HG03457 (cell line): ENCODE data around the gene KLK12.
"Not testable (repeated sequence)": the region's sequence is repeated elsewhere in the genome, so short reads cannot be mapped to it uniquely, and the experiment has no call there.

Source experiments
- ATAC-seq: cut with Tn5 transposase; IDR thresholded peaks from one replicate; pipeline ENCODE4 v1.9.1; 2021; ENCODE audit warnings: moderate number of reproducible peaks; ENCODE audit not compliant: unreplicated experiment

The KLK12 gene

DNA sequence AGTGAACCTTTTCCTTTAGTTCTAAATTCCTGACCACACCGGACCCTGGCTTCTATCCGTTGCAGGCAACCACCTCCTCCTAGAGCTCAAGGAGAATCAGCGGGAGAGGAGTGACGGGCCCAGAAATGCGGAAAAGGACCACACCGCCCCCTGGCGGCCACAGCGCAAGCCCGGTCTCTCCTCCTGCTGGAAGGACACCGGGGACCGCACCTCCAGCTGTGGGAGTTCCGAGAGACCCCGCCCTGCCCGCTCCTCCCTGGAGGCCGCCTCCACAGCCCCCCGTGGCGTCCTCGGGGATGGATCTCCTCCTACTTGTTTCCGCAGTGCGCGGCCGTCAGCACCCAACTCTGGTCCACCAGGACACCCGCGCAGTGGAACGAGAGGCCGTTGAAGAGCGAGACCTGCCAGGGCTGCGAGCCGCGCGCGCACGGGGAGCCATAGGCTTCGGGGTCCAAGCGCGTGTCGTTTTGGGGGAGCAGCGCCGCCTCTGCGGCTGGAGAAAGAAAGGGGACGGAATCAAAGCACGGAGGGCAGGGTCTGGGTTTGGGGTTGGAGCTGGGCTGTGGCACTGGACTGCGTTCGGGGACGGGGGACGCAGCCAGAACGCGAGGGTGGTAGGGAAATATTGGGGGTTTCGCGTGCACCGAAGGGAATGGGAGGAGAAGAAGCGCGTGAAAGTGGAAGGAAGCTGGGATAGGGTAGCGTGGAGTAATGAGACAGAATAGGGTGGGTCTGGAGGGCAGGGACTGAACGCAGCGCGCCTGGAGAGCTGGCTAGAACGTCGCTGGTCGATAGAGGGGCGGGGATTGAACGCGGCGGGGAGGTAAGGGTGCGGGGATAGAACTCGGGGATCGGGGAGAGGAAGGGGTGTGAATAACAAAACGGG is 17.8 kb downstream of the KLK12 start:
- no peak for ATAC-seq

DNA sequence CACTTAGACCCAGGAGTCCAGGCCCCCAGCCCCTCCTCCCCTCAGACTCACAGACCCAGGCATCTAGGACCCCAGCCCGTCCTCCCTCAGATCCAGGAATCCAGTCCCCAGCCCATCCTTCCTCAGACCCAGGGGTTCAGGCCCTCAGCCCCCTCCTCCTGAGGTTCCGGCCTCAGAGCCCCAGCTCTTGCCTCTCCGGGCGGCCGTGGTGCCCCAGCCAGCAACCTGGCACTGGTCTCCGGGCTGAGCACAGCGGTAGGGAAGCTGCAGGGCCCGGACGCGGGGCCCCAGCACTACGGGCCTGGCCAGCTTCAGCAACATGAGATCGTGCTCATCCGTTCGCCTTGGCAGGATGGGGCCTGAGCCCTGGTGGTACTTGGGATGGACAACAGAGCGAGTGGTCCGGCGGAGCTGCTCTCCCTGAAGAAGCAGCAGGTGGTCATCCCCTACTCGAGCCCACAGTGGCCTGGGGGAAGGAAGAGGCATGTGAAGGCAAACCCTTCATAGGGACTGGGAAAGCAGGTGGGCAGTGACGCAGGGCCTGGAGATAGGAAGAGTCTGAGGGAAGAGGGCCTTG is 19.0 kb downstream of the KLK12 start:
- ATAC-seq: no peak

DNA sequence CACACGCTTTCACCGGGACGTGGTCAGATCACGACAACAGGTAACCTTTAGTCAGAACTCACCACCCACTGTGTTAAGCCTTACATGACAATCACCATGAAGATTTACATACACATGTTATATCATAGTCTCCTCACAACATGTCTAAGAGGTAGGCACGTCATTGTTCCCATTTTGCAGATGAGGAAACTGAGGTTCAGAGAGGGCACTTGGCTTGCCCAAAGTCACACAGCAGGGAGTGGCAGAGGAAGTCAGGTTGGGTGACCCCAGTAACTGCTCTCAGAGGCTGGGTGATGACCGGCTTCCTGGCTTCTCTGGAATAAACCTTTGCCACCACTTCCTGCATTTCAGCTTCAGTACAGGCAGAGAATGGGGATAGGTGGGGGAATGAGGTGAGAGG is 20.6 kb downstream of the KLK12 start:
- ATAC-seq: no peak

DNA sequence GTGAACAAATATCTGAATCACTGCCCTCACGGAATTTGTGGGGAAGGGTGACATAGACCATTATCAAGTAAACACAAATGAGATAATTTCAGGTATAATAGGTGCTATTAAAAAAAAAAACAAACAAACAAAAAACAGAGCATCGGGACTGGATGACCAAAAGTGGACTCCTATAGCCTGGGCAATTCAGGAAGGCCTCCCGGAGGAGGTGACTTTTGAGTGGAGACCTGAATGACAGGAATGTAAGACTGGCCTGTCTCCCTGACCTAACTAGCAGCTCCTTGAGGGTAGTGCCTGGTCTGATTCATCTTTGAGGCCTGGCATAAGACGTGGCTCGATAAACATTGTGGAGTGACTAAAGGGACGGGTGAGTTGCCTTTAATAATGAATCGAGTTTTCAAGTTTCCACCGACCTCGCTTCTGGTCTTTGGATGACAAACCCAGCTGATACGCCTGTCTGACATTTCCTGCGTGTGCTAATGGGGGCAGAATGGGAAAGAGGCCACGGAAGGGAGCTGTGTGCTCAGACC is 22.1 kb downstream of the KLK12 start:
- no peak for ATAC-seq

DNA sequence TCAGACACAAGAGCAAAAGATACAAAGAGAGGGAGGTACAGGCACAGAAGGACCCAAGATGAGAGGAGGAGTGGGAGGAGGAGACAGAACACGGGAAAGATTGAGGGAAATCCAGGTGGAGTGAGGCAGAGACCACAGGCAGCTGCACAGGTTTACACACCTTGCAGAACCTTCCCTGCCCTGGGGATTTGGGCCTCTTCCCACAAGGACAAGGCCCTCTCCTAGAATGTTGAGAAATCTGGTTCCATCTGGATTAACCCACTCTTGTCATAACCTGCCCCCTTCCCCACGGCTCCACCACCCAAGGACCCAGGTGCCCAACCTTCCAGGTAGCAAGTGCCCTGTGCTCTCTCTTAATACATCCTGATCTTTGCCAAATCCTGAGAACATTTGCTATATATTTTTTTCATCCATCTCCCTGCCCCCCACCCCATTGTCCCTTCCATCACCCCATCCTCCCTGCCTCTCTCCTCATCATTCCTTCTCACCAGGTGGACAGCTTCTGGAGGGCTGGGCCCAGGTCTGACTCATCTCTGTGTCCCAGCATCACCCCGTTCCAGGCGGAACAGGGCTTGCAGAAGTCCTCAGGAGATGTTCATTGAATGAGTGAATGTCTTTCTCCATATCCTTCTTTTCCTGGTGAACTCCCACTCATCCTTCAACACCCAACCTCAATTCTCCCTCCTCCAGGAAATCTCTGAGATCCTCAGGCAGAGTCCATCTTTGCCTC is 24.6 kb downstream of the KLK12 start:
- ATAC-seq: no peak

DNA sequence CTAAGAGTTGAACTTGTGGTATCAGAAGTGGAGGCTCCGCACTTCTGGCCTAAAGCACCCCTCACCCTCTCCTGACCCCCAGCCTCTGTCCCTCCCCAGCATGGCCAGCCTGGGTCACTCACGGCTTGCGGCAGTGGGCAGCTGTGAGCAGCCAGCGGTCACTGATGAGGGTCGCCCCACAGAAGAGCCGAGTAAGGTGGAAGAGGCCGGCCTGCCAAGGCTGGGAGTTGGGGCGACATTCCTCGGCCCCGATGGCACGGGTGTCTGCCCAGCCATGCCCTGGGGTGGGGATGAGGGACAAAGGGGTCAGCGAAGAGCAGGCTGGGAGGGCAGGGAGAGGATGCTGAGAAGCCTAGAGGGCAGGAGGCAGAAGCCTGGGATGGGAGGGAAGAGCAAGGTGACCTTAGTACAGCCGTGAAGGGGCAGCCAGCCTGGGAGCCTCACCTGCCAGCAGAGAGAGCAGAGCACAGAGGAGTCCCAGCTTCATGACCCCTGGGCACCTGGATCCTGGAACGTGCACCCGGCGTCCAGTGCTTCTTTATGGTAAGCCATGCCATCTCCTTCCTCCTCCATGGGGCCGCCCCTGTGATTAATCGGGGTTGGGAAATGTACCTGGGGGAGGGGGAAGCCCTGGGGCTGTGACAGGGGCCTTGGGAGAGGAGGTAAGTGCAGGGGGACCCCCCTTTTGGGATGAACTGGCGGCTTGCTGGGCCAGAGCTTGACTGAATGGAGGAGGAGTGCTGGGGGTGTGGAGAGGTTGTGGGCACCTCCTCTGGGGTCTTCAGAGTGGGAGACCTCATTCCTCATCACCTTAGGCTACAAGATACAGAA is 25.5 kb downstream of the KLK12 start:
- ATAC-seq: no peak

DNA sequence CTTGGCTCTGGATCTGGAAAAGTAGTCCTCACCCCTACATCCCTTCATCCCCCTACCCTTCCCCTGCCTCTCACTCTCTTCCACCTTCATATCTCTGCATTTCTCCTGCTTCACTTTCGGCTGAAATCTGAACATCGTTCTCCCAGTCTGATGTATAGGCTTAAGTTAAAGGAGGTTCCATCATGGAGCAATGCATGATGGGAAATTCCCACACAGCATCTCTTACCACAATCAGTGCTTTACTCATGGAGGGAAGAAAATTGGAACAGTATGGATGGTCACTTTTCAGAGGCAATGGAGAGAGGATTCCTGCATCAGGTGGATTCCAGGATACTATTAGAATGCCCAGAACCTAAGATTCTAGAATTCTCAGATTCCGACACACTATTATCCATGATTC is 27.3 kb downstream of the KLK12 start:
- no peak for ATAC-seq

DNA sequence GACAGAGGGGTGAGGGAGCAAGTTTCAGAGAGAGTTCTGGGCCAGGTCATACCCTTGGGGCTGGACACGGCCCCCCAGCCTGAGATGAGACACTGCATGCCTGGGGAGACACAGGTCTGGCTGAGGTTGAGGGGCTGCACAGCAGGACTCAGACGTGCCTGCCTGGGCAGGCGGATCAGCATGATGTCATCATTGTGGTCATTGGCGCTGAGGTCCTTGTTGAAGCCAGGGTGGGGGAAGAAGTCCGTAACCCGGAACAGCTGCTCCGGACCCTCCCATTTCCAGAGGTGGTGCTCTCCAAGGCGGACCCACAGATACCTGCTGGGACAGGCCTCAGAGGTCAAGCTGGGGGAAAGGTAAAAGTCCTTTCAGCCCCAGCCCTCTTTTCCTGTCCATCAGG is 28.4 kb downstream of the KLK12 start:
- ATAC-seq: no peak

DNA sequence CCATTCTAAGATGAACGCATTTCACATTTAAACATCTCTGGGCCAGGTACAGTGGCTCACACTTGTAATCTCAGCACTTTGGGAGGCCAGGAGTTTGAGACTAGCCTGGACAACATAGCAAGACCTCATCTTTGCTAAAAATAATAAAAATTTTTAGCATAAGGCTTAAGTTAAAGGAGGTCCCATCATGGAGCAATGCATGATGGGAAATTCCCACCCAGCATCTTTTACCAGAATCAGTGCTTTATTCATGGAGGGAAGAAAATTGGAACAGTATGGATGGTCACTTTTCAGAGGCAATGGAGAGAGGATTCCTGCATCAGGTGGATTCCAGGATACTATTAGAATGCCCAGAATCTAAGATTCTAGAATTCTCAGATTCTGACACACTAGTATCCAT is 29.6 kb downstream of the KLK12 start:
- ATAC-seq: no peak

DNA sequence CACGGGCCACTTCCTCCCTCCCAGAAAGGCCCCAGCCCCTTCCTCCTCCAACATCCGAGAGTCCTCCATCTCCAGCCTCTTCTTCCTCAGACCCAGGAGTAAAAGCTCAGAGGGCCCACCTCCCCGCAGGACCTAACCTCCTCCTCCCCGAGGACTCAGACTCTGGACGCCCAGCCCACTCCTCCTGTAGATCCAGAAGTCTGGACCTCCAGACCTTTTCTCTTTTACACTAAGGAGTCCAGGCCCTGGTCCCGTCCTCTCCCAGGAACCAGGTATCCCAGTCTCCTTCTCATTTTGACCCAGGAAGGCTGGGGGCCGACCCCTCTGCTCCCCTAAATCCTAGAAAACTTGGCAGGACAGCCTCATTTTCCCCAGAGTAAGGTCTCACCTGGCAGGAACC is 31.5 kb downstream of the KLK12 start:
- no peak for ATAC-seq

DNA sequence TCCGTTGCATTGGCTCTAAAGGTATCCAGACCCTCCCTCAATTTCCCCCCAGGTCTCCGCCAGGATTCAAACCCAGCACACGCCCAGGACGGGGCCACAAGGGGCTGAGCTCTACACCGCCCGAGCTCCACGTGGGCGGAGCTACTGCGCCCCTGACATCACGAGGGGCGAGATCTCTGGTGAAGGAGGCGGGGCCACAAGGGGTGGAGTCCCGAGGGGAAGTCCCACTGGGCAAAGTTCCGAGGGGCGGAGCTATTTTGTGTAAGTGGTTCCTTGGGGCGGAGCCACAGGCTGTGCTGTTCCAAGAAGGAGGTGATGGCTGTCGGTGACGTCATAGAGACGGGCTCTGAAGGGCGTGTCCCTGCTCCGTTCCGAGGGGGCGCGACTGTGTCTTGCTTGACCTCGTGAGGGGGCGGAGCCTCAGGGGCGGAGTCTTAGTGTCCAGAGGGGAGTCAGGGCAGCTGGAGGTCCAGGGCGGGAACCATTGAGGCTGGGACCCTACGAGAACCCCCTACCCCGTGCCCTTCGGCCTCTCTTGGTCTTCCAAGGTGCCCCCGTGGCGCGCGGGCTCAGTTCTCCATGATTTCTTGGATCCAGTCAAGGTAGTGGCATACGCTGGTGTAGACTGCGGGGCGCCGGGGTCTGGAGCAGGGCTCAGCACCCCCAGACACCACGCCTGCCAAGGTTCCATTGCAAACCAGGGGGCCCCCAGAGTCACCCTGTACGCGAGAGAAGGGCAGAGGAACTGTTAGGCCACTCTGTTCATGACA is 32.1 kb downstream of the KLK12 start:
- no peak for ATAC-seq

DNA sequence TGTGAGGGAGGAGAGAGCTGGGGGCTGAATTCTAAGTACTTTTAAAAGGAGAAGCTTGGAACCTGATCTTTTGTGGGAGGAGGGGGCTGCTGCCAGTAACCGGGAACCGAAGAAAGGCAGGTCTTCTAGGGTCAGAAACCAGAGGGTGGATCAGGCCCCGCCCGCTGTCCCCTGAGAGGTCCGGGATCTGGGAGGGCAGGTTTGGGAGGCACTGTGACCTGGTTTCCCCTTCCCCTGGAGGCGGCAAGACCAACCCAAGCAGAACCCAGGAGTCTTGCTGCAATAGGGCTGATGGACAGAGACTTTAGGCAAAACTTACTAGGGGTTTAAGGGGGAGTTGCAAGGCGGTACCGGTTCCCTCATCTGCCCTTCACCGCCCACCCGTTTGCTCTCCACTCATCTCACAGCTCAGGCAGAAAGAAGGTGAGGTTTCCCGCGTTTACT is 32.7 kb downstream of the KLK12 start:
- no peak for ATAC-seq

DNA sequence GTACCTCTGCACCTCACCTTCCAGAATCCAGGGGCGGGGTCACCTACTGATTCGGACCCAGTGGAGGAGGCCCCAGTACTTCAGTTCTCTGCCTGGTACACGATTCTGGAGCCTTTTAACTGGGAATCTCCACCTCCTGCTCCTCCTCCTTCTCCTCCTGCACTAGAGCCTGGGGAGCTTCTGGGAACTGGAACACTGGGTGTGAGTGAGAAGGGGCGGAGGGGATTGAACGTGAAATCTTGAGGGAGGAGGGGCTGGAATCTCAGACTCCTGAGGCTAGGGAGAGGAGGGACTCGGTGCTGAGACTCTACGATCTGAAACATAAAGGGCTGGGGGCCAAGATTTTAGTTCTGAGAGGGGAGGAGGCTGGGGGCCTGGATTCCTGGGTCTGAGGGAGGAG is 33.3 kb downstream of the KLK12 start, which contains the start of gene KLK8:
Gene KLK8 (minus strand): TSS at position 90 of the 400 bp plus-strand sequence. CDS start 437 bp downstream, outside the sequence.
- ATAC-seq: no peak

DNA sequence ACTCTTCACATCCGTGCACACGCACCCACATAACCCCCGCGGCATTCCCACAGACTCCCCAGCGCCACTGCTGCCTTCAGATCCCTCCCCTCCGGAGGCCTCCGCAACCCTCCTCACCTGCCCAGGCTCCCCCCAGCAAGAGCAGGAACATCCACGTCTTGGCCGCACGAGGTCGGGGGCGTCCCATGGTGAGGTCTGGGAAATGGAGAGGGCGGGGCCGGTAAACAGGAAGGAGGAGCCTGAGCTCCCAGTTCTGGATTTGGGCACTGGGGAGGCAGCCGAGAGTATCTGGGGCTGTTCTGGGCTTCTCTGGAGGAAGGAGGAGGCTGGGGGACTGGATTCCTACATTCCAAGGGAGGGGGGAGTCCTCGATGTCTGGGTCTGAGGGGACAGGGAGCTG is 33.8 kb downstream of the KLK12 start:
- ATAC-seq: no peak

DNA sequence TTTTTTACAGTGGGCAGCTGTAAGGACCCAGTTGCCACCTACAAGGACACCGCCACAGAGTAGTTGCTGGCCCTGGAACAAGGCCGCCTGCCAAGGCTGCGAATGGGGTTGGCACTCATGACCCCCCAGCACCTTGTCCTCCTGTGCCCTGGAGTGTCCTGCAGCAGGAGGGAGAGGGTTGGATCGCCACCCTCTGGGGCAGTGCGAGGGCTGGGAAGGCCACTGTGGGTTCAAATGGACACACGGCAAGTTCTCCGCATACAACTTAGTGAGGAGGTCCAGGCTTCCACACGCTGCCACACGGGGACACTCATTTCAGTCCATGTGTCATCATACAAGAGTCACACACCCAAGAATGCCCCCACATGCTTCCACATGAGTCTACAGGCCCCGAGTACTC is 34.4 kb downstream of the KLK12 start:
- ATAC-seq: no peak

DNA sequence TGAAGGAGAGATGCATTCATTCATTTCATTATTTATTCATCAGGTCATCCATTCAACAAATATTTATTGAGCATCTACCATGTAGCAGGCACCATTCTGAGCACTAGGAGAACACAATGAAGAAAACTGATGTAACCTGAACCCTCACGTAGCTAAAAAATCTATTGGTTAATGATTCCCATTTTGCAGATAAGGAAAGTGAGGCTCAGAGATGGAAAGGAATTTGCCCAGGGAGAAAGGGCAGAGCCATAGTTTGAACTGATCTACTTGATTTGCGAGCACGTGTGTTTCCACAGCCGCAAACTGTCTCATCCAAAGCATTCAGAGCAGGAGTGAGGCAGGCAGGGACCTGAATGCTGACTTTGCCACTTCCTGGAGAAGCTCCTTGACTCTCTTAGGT is 36.1 kb downstream of the KLK12 start:
- no peak for ATAC-seq

DNA sequence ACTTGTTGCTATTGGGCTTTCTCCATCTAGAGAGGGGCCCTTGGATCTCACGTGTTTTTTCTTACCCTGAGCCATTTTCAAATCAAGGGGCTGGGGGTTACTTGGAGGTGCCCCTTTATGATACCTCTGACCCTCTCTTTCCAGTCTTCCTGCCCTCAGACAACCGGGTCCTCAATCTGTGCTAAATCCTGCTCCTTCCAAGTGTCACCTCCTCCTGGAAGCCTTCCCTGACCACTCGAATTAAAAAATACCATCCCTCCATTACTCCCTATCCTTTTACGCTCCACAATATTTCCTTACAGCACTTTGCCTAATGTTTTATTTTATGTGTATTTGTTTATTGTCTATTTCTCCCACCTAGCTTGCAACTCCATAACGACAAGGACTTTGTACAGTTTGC is 36.7 kb downstream of the KLK12 start:
- no peak for ATAC-seq

DNA sequence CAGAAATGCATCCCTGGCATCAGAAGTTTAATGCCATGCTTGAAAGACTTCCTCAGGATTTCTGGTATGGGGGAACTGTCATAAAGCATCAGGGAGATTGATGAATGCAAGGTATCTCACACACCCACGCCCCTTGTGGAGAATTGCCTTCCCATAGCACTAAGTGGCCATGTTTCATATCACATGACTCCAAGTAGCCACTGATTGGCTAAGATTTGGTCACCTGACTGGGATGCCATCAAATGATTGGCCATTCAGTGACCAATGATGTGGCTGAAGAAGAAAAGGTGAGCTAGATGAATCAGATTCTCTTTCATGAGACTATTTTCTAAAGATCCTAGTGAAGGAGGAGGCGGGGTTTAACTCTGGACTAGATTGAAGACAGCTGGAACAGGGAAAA is 40.7 kb downstream of the KLK12 start:
- ATAC-seq: no peak

DNA sequence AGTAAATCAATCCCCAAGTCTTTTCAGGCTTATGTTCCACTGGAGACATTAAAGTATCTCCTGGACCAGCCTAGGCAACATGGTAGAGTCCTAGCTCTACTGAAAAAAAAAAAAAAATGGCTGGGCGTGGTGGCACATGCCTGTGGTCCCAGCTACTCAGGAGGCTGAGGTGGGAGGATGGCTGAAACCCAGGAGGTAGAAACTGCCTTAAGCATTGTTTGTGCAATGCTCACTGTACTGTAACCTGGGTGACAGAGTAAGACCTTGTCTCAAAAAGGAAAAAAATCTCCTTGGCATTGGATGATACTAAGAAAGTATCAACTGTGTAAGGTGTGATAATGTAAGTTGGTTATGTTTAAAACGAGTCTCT is 42.2 kb downstream of the KLK12 start:
- ATAC-seq: no peak

DNA sequence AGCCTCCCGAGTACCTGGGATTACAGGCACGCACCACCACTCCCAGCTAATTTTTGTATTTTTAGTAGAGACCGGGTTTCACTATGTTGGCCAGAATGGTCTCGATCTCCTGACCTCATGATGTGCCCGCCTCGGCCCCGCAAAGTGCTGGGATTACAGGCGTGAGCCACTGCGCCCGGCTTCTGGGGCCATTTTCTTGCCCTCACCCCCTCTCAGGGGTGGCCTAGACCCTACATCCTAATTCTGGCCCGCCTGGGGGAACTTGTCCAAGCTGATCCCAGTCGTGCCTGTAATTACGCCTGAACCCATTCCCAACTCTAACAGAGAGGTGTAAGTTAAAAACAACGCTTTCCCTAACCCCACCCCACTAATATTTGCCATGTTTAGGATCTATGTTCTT is 50.4 kb downstream of the KLK12 start:
- not testable (repeated sequence) for ATAC-seq
